NCI-H2107 treated with DMSO at 0.1 percent for 48 hours (cell line): ENCODE measurements around the gene CNGB1.
"Not testable (repeated sequence)": the region's sequence is repeated elsewhere in the genome, so short reads cannot be mapped to it uniquely, and the experiment has no call there.

Experiments
- DNase-seq: peaks from one replicate; lab custom pipeline; 2025; ENCODE audit not compliant: unreplicated experiment; lab: John Stamatoyannopoulos, UW

The CNGB1 gene

GRCh38 chr16:57970970-57971369 lies at the start of gene CNGB1:
TSS of gene CNGB1 (minus strand) at chr16:57971128. CDS start at chr16:57967286, 3,842 bp downstream.
- no peak for DNase-seq

DNA sequence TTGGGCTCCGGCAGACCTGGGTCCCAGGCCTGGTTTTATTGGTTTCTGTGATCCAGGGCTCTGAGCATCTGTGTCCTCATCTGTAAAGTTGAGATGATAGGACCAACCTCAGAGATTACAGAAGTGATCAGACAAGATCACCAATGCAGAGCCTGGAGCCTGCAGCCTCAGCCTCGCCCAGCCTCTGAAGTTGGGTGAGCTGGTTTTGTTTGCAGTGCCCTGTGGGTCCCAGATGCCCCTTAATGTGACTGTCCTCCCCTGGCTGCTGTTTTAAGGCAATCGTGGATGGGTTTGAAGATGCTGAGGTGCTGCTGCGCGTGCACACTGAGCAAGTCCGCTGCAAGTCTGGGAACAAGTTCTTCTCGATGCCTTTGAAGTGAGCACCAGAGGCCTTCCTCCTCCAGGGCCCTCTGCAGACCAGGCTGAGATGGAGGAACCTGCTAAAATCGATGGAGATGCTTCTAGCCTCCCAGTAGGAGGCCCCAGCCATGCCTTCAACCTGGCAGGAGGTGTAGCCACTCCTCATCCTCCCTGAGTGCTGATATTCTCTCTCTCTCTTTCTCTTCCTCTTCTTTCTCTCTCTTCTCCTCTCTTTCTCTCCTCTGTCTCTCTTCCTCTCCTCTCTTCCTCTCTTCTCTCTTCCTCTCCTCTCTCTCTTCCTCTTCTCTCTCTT lies 49.1 kb upstream of the CNGB1 start:
- no peak for DNase-seq

- DNase-seq = no peak
Observed at GRCh38 chr16:58018803-58019202, 47.9 kb upstream of the CNGB1 start.

DNA sequence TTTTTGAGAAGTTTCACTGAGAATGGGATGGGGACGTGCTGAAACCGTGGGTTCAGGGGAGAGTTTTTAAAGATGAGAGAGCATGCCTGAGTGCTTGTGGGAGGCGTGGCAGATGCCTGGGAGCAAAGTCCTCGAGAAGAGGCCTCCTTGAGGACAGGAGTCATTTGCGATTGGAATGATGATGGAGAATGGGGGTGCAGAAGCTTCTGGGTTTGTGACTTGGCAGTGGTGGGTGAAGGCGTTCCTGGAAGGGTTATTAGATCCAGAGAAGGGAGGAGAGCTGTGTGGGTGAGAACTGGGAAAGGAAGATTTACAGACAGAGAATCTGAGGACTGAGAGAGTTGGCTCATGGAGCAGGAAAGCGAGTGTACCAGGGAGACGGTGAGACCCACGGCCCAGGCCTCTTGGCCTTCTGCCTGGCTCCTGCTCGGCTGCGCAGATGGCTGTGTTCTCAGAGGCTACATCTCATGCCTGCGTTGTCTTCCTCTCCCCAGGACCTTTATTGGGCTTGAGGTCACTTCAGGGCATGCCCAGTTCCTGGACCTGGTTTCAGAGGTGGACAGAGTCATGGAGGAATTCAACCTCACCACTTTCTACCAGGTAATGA lies 46.0 kb upstream of the CNGB1 start:
- no peak for DNase-seq

DNA sequence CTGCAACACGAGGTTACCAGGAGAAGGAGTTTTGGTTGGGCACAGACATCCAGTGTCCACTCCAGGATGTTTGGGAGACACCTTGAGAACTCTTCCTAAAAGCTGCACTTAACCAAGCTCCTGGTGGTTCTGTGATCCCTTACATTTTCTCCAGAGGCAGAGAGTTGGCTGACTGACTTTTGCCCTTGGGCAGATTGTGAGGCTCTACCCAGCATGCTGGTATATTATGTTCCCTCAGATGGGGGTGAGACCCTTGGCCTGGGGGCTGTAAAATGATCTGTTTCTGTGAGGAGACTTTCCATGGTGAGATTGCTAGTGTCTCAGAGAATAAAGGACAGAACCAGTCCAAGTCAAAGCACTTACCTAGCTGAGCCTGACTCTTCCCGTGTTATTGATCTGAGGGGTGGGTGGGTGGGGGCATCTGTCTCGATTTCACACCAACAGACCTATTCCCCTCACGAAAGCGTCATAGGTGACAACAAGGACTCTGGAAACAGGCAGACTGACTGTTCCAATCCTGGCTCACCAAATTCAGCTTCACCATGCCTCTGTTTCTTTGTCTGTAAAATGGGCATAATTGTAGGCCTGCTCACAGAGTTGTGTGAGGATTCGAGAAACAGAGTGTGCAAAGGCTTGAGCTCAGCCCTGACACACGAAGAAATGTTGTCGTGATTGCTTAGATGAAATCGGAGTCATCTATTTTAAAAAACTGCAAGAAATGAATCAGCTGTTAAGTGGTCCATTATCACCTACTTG lies 42.5 kb upstream of the CNGB1 start:
- no peak for DNase-seq

DNA sequence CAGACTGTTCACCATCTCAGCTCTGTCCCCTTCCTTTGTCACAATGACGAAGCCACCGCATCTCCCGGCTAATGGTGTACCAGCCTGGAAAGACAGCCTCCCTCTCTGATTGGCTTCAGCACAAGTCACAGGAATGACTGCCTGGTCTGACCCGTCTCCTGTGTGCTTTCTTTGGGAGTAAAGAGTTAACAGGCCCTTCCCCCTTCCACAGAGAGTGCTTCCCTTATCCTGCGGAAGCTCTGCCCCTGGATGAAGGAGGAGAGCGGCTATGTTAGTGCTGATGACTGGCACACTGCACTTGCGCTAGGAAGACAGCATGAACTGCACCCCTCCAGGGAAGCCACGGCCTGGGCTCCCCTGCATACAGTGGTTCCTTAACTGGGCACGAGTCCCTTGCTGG lies 41.6 kb upstream of the CNGB1 start:
- no peak for DNase-seq

- no peak for DNase-seq
Observed at GRCh38 chr16:58011652-58012051, 40.7 kb upstream of the CNGB1 start.

- no peak for DNase-seq
Observed at GRCh38 chr16:58010886-58011285, 40.0 kb upstream of the CNGB1 start.

DNA sequence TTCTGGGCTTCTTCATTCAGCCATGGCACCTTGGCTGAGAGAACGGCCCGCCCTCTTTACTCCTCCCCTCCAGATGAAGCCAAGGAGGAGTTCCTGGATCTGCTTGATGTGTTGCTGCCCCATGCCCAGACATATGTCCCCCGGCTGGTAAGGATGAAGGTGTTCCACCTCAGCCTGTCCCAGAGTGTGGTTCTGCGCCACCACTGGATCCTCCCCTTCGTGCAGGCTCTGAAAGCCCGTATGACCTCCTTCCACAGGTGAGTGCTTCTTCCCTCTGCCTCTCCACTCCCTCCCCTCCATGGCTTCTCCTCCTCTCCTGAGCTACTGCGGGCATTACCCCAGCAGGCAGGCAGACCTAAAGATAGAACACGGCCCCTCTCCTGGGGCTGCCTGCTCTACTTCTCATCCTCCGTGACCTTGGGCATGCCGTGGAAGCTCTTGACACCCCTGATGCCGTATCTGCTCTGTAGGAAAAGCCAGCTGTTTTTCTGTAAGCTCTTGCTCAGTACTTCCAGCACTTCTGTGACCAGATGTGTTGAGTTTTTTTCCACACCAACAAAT lies 39.0 kb upstream of the CNGB1 start:
- DNase-seq = no peak

DNA sequence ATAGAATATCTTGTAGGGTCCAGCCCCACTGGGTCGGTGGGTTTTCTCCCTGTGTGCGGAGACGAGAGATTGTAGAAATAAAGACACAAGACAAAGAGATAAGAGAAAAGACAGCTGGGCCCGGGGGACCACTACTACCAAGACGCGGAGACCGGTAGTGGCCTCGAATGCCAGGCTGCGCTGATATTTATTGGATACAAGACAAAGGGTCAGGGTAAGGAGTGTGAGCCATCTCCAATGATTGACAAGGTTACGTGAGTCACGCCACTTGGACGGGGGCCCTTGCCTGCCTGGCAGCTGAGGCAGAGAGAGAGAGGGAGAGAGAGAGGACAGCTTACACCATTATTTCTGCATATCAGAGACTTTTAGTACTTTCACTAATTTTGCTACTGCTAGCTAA lies 33.8 kb upstream of the CNGB1 start:
- not testable (repeated sequence) for DNase-seq

DNA sequence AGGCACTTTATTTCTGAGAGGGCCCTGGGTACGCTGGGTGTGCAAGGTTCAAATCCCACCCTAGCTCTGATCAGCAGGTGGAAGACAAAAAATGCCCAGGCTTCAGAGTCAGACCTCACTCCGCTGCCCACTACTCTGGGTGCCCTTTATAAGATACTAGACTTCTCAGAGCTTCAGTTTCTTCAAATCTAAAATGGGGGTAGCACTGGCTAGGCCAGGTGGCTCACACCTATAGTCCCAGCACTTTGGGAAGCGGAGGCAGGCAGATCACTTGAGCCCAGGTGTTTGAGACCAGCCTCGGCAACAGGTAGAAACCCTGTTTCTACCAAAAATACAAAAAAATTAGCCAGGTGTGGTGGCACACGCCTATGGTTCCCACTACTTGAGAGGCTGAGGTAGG lies 32.0 kb upstream of the CNGB1 start:
- DNase-seq = no peak

- no peak for DNase-seq
Observed at GRCh38 chr16:58002416-58002800, 31.5 kb upstream of the CNGB1 start.

- DNase-seq = no peak
Observed at GRCh38 chr16:58001781-58002415, 31.0 kb upstream of the CNGB1 start.

- DNase-seq = peak; percentile 35
Observed at GRCh38 chr16:58000706-58001676, 30.1 kb upstream of the CNGB1 start, which contains the start of gene USB1. TSS of gene USB1 (plus strand) at chr16:58001407. CDS start at chr16:58001484, 77 bp downstream.

DNA sequence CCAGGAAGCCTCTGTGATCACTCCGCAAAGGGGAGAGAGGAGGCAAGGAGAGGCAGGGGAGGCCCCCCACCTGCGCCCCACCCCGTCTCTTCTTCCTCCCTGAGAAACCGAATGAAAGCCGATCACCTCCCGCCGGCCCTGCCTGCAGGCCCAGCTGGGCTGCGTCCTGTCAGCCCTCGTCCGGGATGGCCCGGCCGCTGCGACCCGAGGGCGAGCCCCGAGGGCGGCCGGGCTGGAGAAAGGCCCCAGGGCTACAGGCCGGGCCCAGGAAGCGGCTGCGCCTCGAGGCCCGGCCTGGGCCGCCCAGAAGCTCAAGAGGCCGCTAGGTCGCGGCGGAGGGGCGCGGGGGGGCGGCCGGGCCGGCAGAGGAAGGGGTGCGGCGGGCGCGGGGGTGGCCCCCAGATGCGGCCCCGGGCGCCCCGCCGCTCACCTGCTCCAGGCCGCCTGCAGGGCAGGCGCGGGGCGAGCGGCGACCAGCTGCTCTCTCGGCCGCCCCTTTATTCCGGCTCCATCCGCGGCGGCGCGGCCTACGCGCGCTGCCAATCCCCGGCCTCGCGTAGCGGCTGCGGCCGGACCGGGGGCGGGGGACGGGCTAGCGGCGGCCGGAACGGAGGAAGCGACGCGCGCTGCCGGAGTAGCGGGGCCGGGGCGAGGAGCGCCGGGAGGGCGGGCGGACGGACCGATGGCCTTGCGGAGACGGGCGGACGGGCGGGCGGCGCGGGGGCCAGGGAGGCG lies 29.2 kb upstream of the CNGB1 start, which contains the start of gene ZNF319:
Gene ZNF319 (minus strand): TSS at position 702 of the 735 bp plus-strand sequence. CDS start 2,407 bp downstream, outside the sequence.
- DNase-seq = no peak

DNA sequence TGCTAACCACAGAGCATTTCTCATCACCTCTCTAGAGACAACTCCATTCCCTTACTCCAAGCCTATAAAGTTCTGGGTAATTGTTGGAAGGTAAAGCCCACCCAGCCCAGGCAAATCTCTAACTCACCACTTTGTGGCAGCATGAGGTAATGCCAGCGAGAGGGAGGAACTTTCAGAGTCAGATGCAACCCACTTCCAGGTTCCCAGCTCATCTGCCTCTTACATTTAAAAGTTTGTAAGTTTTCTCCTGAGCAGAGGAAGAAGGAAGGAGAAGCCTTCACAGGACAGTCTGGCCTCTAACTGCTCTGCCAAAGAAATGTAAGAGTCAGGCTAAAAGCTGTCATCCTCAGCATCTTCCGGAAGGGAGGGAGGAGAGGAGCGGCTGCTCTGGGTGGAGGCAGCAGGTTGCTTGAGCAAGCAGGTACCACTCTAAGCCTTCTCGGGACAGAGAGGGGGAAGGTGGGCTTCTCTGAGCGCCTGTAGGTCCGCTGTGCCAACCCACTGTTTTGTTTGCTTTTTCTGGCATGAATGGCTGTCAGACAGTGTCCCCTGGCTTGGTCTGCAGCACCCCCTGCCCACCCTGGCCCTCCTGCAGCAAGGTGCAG lies 28.5 kb upstream of the CNGB1 start:
- DNase-seq = no peak

DNA sequence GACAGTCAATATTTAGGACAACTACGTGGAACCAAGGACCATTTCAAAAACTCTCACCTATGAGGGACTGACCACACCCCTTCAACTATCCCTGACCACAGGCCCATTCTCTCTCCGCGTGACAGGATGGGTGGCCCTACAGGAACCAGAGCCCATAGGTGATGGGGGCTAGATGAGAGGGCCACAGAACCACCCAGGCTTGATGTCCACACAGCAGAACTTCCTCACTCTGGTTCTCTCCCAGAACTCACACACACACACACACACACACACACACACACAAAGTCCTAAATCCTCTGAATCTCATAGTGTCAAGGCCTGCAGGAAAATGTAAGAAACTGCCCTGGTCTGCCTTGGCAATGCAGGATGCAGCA lies 28.1 kb upstream of the CNGB1 start:
- DNase-seq = no peak

DNA sequence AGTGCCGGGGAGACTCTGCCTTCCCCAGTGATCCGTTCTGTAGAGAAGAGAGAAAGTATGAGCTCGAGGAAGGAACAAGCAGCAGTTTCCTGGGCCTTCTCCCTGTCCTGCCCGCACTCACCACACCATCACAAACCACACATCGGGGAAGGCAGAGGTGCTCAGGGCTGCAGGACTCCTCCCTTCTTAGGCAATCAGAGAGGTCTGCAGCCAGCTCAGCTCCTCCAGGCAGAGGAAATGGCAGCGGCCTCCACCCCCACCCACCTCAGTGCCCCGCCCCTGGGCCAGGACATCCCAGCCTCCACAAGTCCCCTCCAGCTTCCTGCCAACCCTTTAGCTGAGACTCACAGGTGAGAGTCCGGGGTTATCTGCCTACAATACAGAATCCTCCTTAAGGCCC lies 27.6 kb upstream of the CNGB1 start:
- DNase-seq = no peak
